ENCODE data around the gene GDF7.
A peak's percentile ranks its signal among the peaks of the same experiment; 100 is the strongest.
"Not testable (repeated sequence)": the region's sequence is repeated elsewhere in the genome, so short reads cannot be mapped to it uniquely, and the experiment has no call there.

GDF7 gene

DNA sequence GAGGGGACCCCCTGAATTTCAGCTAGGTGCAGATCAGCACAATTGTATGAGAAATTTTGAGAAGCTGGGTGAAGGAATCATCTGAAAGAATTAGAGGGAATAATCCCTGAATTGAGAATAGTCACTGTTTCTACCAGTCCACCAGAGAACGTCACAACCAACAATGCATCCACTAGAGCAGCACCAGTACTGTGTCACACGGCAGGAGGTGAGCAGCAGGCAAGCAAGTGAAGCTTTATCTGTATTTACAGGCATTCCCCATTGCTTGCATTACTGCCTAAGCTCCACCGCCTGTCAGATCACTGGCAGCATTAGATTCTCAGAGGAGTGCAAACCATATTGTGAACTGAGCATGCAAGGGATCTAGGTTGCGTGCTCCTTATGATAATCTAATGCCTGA lies 40.7 kb downstream of the GDF7 start:
- no peak for DNase-seq

DNA sequence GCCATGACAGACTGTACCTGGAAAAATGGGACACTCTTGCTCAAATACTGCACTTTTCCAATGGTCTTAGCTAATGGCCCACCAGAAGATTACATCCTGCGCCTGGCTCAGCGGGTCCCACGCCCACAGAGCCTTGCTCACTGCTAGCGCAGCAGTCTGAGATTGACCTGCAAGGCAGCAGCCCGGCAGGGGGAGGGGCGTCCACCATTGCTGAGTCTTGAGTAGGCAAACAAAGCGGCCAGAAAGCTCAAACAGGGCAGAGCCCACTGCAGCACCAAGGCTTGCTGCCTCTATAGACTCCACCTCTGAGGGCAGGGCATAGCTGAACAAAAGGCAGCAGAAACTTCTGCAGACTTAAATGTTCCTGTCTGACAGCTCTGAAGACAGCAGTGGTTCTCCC lies 44.7 kb downstream of the GDF7 start:
- DNase-seq, result not testable (repeated sequence)

DNA sequence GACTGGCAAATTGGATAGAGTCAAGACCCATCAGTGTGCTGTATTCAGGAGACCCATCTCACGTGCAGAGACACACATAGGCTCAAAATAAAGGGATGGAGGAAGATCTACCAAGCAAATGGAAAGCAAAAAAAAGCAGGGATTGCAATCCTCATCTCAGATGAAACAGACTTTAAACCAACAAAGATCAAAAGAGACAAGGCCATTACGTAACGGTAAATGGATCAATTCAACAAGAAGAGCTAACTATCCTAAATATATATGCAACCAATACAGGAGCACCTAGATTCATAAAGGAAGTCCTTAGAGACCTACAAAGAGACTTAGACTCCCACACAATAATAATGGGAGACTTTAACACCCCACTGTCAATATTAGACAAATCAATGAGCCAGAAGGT lies 46.6 kb downstream of the GDF7 start:
- DNase-seq, result not testable (repeated sequence)

DNA sequence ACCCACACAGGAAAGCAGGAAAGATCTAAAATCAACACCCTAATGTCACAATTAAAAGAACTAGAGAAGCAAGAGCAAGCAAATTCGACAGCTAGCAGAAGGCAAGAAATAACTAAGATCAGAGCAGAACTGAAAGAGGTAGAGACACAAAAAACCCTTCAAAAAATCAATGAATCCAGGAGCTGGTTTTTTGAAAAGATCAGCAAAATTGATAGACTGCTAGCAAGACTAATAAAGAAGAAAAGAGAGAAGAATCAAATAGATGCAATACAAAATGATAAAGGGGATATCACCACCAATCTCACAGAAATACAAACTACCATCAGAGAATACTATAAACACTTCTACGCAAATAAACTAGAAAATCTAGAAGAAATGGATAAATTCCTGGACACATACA lies 47.5 kb downstream of the GDF7 start:
- not testable (repeated sequence) for DNase-seq

DNA sequence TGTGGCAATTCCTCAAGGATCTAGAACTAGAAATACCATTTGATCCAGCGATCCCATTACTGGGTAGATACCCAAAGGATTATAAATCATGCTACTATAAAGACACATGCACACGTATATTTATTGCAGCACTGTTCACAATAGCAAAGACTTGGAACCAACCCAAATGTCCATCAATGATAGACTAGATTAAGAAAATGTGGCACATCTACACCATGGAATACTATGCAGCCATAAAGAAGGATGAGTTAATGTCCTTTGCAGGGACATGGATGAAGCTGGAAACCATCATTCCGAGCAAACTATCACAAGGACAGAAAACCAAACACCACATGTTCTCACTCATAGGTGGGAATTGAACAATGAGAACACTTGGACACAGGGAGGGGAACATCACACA lies 49.2 kb downstream of the GDF7 start:
- not testable (repeated sequence) for DNase-seq

DNA sequence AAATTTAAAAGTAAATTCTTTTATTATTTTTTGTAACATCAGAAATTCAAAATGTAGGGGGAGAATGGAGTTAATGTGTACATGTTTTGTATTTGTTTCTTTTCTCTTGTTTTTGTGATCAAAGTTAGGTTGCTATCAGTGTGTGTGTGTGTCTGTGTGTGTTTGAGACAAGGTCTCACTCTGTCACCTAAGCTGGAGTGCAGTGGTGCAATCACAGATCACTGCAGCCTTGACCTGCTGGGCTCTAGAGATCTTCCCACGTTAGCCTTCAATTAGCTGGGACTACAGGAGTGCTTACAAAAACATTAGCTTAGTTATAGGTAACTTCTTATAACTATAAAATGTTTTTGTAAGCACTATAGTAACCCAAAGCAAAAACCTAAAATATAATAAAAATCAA lies 50.7 kb downstream of the GDF7 start:
- no peak for DNase-seq

DNA sequence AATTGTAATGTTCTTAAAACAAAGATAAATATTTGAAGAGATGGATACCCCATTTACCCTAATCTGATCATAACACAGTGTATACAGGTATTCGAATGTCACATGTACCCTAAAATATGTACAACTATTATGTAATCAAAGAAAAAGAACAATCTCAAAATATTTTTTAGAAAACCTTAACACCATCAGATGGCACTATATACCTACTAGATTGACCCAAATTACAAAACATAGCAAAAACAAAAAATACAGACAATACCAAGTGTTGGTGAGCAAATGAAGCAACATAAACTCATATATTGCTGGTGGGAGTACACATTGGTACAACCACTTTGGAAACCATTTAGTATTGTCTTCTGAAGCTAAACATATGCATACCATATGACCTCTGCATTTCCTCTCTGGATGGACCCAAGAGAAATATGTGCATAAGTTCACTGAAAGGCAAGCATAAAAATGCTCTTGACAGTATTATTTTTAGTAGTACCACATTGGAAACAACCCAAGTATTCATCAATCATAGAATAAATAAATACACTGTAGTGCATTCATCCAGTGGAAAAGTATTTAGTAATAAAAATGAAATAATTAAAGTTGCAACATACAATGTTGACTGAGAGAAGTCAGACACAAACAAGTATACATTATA lies 55.8 kb downstream of the GDF7 start:
- no peak for DNase-seq

DNA sequence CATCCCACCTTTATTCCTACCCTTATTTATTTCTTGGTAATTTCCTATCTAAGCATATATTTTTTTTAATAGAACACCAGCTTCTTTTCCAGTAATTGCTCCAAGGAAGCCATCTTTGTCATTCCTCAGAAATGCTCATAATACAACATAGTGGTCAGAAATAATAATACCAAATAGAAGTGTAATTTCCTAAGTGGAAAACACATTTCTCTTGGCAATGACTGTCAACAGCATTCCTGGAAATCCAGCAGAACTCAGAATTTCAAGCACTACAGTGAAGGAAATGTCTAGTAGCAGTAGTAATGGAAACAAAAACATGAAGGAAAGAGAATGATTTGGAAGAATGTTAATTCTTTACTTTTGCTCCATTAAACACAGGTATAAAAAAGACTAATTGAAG lies 56.6 kb downstream of the GDF7 start:
- no peak for DNase-seq

DNA sequence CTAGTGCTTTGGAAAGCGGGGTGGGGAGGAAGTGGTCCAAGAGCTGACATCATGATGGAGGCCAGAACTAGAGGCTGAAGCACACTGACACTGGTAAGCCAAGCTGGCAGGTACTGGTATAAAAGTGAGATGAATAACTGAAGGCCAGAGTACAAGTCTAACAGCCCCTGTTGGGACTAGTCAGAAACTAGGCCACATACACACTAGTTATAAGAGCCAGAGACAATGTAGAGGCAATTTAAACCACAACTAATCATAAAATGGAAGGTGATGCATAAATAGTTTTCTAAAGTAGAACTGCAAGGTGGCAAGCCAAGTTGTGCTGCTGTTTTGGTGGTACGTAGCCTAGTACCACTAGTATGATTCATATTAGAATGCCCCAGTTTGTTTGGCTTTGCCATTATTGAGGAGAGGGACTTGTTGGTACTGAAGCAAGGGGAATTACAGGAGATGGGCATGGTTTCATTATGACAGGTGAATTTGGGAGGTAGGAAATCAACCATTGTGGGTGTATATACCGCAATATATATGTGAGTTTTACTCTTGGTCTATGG lies 57.6 kb downstream of the GDF7 start:
- no peak for DNase-seq

DNA sequence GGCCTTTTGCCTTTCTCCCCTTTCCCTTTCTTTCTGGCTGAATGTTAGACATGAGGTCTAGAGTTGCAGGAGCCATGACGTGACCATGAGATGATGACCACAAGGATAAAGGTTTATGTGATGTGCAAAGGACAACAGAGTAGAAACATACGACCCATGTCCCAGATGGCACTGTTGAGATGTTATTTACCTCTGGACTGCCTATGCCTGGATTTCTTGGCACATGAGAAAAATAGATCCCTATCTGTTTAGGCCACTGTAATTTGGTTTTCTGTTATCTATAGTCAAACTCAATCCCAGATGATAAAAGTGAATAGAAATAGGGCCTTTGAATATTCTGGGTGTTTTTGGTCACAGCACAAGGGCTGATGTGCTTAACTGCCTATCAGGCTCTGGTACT lies 58.8 kb downstream of the GDF7 start:
- no peak for DNase-seq

DNA sequence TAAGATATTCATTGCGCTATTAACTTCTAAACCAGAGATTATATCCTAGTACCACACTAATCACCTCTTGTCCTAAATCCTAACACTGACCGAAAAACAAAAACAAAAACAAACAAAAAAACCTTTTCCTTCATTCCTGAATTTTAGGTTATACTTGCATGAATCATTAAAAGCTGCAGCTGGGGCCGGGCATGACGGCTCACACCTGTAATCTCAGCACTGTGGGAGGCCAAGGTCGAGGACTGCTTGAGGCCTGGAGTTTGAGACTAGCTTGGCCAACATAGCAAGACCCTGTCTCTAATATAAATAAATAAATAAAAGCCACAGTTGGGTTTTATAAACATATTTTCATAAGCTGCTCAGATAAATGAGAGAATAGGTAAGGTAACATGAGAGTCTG lies 60.0 kb downstream of the GDF7 start:
- DNase-seq, result no peak

DNA sequence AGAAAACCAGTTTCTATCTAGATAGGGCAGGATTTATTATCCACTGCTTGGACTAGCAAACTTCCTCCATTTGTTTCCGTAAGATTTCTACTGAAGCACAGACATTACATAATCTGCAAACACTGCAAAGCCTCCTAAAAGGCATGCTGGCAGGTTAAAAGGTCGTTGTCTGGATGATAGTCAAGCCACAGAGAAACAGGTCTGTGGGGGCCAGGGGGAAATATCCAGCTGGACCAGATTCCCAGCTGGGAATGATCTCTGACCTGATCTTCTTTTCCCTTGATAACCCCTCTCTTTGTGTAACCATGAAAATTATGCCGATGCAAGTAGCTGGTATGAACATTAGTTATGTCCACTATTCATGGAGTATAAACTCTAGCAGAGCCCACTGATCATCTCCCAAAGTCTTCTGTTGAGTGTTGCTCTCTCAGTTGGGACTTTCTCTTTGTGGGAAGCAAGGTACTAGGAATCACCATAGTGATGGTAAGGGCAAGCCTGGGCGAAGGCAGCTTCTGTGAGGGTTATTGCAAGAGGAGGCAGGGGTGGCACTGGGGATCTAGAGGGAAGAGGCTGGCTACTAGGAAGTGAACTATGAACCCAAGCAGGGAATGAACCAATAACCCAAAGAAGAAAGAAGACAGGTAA lies 61.3 kb downstream of the GDF7 start:
- peak; percentile 72 for DNase-seq

Data from GF-D8 (cell line).